HepG2 (cell line): ENCODE data around the gene BRCA1. TPM values are rescaled to one million over a fixed set of nuclear protein-coding genes. Genes with fewer than 3 reads are reported as not detected.
"Not testable (repeated sequence)": the region's sequence is repeated elsewhere in the genome, so short reads cannot be mapped to it uniquely, and the experiment has no call there.

Experiments used
- ATAC-seq: fragments of 200-7000 bp; cut with Tn5 transposase; 3 replicates; pipeline ENCODE4 v1.9.1; 2020; ENCODE audit warnings: mild to moderate bottlenecking, moderate library complexity
- BruUV-seq: library from RNA; stranded (reverse); fragments of 400-500 nt; replicated peaks from 2 replicates; lab custom pipeline; 2021; lab: Mats Ljungman, UMichigan
- CTCF ChIA-PET: fragments of 300-600 bp; formaldehyde crosslinking; extraction: SDS; loops from one replicate; lab custom pipeline; 2021; ENCODE audit warnings: low total read pairs, inconsistent platforms, low intra/inter-chr PET ratio; lab: Yijun Ruan, JAX
- POLR2A ChIA-PET: fragments of 350-600 bp; sonication (Branson Sonifier 250); formaldehyde crosslinking; loops from one replicate; lab custom pipeline; 2020; ENCODE audit warnings: antibody characterized with exemption, inconsistent platforms; lab: Yijun Ruan, JAX
- DNase-seq: peaks from one replicate; pipeline ENCODE4 v3.0.0-alpha.2; 2015; ENCODE audit warnings: low spot score
- FAIRE-seq: peaks from 3 replicates; lab custom pipeline; 2011; peaks lifted over from hg19 to GRCh38; lab: Jason Lieb, UNC
- H2AFZ ChIP-seq: one replicate; pipeline ENCODE4 v1.6.1; 2011; ENCODE audit warnings: low read length, inconsistent platforms
- H3K27ac ChIP-seq: fragments of 300-600 bp; 3 replicates; pipeline ENCODE4 v1.8.0; 2011; ENCODE audit warnings: mixed run types, mild to moderate bottlenecking, mixed read lengths, low read length, inconsistent platforms; ENCODE audit not compliant: insufficient read depth; ENCODE audit errors: extremely low read length
- H3K27me3 ChIP-seq, 2 experiments: fragments of 200-600 bp in 1 of 2; 2 replicates in 1 of 2; 3 replicates in 1 of 2; pipeline versions ENCODE4 v1.6.0 to v1.8.0; 2011; ENCODE audit warnings: low read length in 2 of 2, mild to moderate bottlenecking in 2 of 2, moderate library complexity in 2 of 2, inconsistent platforms in 1 of 2; ENCODE audit not compliant: insufficient read depth in 2 of 2, control insufficient read depth in 1 of 2
- H3K36me3 ChIP-seq, 2 experiments: fragments of 200-600 bp in 1 of 2; replicated peaks in 1 of 2; 2 replicates in 1 of 2; 3 replicates in 1 of 2; pipeline versions ENCODE4 v1.5.1 to v1.8.0; 2011; ENCODE audit warnings: low read length in 2 of 2, inconsistent platforms in 1 of 2; ENCODE audit not compliant: insufficient read depth in 2 of 2, control insufficient read depth in 1 of 2
- H3K4me1 ChIP-seq: 2 replicates; pipeline ENCODE4 v1.5.1; 2012; ENCODE audit warnings: low read length, inconsistent platforms; ENCODE audit not compliant: insufficient read depth
- H3K4me2 ChIP-seq: 2 replicates; pipeline ENCODE4 v1.6.0; 2011; ENCODE audit warnings: low read depth, low read length, inconsistent platforms
- H3K4me3 ChIP-seq, 3 experiments: fragments of 200-600 bp in 1 of 3; sonication (generic), shearing (Covaris generic) in 1 of 3; replicated peaks in 1 of 3; 2 replicates each; pipeline ENCODE4 v1.5.1; 2011 to 2016; ENCODE audit warnings: low read length in 3 of 3, inconsistent platforms in 2 of 3, low read depth in 2 of 3, mild to moderate bottlenecking in 2 of 3, control low read depth in 1 of 3, mixed read lengths in 1 of 3; ENCODE audit not compliant: insufficient read depth in 1 of 3
- H3K79me2 ChIP-seq: one replicate; pipeline ENCODE4 v1.6.1; 2011; ENCODE audit warnings: low read length, inconsistent platforms; ENCODE audit not compliant: insufficient read depth
- H3K9ac ChIP-seq: 2 replicates; pipeline ENCODE4 v1.6.0; 2011; ENCODE audit warnings: mild to moderate bottlenecking, low read depth, low read length, inconsistent platforms; ENCODE audit not compliant: insufficient read depth
- H3K9me3 ChIP-seq: 2 replicates; pipeline ENCODE4 v1.5.1; 2012; ENCODE audit warnings: mild to moderate bottlenecking, low read length
- H4K20me1 ChIP-seq: 2 replicates; pipeline ENCODE4 v1.6.0; 2011; ENCODE audit warnings: inconsistent platforms, mild to moderate bottlenecking, low read length, moderate library complexity; ENCODE audit not compliant: insufficient read depth
- ATF7 ChIP-seq, 2 experiments: fragments of 450-650 bp in 1 of 2; sonication (generic) in 1 of 2; formaldehyde crosslinking in 1 of 2; IDR thresholded peaks; 2 replicates each; pipeline versions ENCODE4 v1.4.0 to v1.6.1; 2016 to 2020; ENCODE audit warnings: antibody characterized with exemption in 1 of 2, mild to moderate bottlenecking in 1 of 2, missing genetic modification reagents in 1 of 2
- PAF1 ChIP-seq: IDR thresholded peaks from 2 replicates; pipeline ENCODE4 v1.6.1; 2016; ENCODE audit warnings: missing genetic modification reagents, missing compliant biosample characterization
- POLR2A ChIP-seq, 2 experiments: IDR thresholded peaks; 2 replicates each; pipeline ENCODE4 v1.6.1; 2011; ENCODE audit warnings: low read depth in 2 of 2, low read length in 2 of 2, mild to moderate bottlenecking in 1 of 2, moderate library complexity in 1 of 2; ENCODE audit not compliant: insufficient read depth in 1 of 2
- POLR2AphosphoS5 ChIP-seq: IDR thresholded peaks from 2 replicates; pipeline ENCODE4 v1.6.1; 2012; ENCODE audit warnings: low read depth, low read length
- POLR2G ChIP-seq: fragments of 200-400 bp; formaldehyde crosslinking; IDR thresholded peaks from 2 replicates; pipeline ENCODE4 v1.6.1; 2018; ENCODE audit warnings: mild to moderate bottlenecking, low read depth, low read length, moderate library complexity
- ZNF24 ChIP-seq: fragments of 450-650 bp; IDR thresholded peaks from 2 replicates; pipeline ENCODE4 v1.6.1; 2017; ENCODE audit warnings: antibody characterized with exemption, mild to moderate bottlenecking
- WGBS: methylation state at CpG from one replicate; pipeline ENCODE4 v1.1.6; 2017; ENCODE audit warnings: low lambda C conversion rate; 5-methylcytosine and 5-hydroxymethylcytosine counted together
- in situ Hi-C: cut with HindIII; loops from 2 replicates; pipeline ENCODE4 v1.10.0; 2017; ENCODE audit warnings: low pct_unique_long_range_greater_than_20kb; ENCODE audit not compliant: extremely low pct_ligation_motif_present
- intact Hi-C: fragments of 100-400 bp; cut with micrococcal nuclease; formaldehyde crosslinking; loops from one replicate; pipeline ENCODE4 v1.10.0; 2022; ENCODE audit not compliant: unreplicated experiment
- polyA plus RNA-seq, 8 experiments: library from polyadenylated mRNA; depleted of rRNA in 3 of 8; stranded (reverse) in 7 of 8; unstranded in 1 of 8; fragments of >200 nt; fragmentation: Illumina TruSeq in 4 of 8; extraction: Trizol in 4 of 8; gene quantifications; 2 replicates each; pipeline versions ENCODE4 v1.2.1 to v1.2.3, GENCODE V29; 2011 to 2016; ENCODE audit warnings: low read depth in 4 of 8, missing spikeins in 1 of 8, mixed read lengths in 1 of 8; ENCODE audit not compliant: insufficient read depth in 1 of 8
- total RNA-seq, 5 experiments: library from RNA; depleted of rRNA; stranded (reverse); fragments of >200 nt; fragmentation: Illumina TruSeq; extraction: Trizol; gene quantifications; 2 replicates each; pipeline ENCODE4 v1.2.3, GENCODE V29; 2016; ENCODE audit warnings: low read depth in 1 of 5
- TF ChIP-seq, protein P1 (sequence below): sonication (generic); formaldehyde crosslinking; IDR thresholded peaks from 2 replicates; pipeline ENCODE4 v1.4.0; 2020; ENCODE audit warnings: mild to moderate bottlenecking, missing genetic modification reagents

The BRCA1 gene
- total and polyA plus RNA-seq, 2 of the 13 experiments (the other 11 are each of a cell fraction or from before 2014, with no cell fraction given): 13.3 to 37.5 TPM

- Histone ChIP-seq H3K9ac (no peak overlapping the region), H3K27me3 (no peaks in the 10 kb centered on the region), H2AFZ (no peak overlapping the region), H3K4me2 (no peak overlapping the region), H3K4me3 (no peak overlapping the region), H4K20me1 (no peaks in the 10 kb centered on the region), H3K9me3 (no peaks in the 10 kb centered on the region), H3K4me1 (peaks cover 3% of the 10 kb centered on the region), H3K27ac (no peak overlapping the region), H3K36me3 (peaks cover 13 to 43% of the 10 kb centered on the region in 2 experiments), H3K79me2 (no peaks in the 10 kb centered on the region)
- TF ChIP-seq POLR2G (peak; percentile 4), ATF7 (IDR thresholded peaks at IDR 0.05) (0 out of 2 replicates have a peak, but pooled peaks have one; percentile 9), ATF7 (CRISPR knock-in tag; IDR thresholded peaks at IDR 0.05) (no peak), POLR2A (IDR thresholded peaks at IDR 0.05; ENCODE audit: insufficient read depth in 1 of 2, low read depth in 2 of 2, low read length in 2 of 2) (peak in 1 of 2 experiments; percentile 16; a peak in 1 of 4 replicates), ZNF24 (no peak)
- intact Hi-C loops (no loop called here), in situ Hi-C loops (no loop called here)
- peak; percentile 26; the same call in 1 of the 3 replicates for ATAC-seq
- DNase-seq: no peak
- no TSS peak for BruUV-seq
- CTCF ChIA-PET: no interaction called here
- POLR2A ChIA-PET: interaction anchor here (1.0 kb wide), 1 partner anchor 71 kb away, joined by 3 read pairs; the partner anchor contains the start of gene TMEM106A
- WGBS: 85% methylated on average over 11 of the region's 11 CpGs
- FAIRE-seq: no peak
These were observed 15.5 kb upstream of the BRCA1 start for GRCh38 chr17:43140396-43141332.

DNA sequence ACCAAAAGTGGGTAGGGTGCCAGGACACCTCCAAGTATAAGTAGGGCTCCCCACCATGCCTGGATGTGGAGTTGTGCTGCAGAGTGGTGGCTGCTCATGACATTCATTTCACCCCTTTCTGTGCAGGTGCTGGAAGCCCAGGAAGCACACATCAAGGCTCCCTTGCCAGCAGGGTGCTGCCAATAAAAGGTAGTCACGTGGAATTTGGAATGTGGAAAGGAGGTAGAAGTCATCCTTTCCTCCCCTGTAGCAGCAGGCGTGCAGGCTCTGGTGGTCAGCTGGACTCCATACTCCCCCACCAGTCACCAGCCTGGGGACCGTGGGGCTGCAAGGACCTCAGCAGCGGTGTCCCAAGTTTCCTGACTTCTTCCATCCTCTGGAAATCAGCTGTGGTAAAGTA, 13.4 kb upstream of the BRCA1 start:
- H3K4me2 ChIP-seq, in situ Hi-C loops, BruUV-seq, FAIRE-seq, H3K27ac ChIP-seq, H3K27me3 ChIP-seq, H4K20me1 ChIP-seq, H3K9me3 ChIP-seq, CTCF ChIA-PET, H3K4me3 ChIP-seq, DNase-seq, H2AFZ ChIP-seq, ATAC-seq, H3K79me2 ChIP-seq, H3K9ac ChIP-seq, intact Hi-C loops: not testable (repeated sequence)
- WGBS: 95% methylated on average over 4 of the region's 4 CpGs
- Histone ChIP-seq H3K4me1 (peaks cover 24% of the 10 kb centered on the region), H3K36me3 (peaks cover 9 to 39% of the 10 kb centered on the region in 2 experiments; a peak in 4 of 5 replicates)
- POLR2A ChIA-PET: interaction anchor here (2.1 kb wide), 1 partner anchor 11 kb away, joined by 9 read pairs; no protein-coding TSS in a partner anchor
- TF ChIP-seq PAF1 (CRISPR knock-in tag): peak; percentile 29; the same call in 1 of the 2 replicates
- TF ChIP-seq POLR2G: peak; percentile 61
- TF ChIP-seq, protein P1, sequence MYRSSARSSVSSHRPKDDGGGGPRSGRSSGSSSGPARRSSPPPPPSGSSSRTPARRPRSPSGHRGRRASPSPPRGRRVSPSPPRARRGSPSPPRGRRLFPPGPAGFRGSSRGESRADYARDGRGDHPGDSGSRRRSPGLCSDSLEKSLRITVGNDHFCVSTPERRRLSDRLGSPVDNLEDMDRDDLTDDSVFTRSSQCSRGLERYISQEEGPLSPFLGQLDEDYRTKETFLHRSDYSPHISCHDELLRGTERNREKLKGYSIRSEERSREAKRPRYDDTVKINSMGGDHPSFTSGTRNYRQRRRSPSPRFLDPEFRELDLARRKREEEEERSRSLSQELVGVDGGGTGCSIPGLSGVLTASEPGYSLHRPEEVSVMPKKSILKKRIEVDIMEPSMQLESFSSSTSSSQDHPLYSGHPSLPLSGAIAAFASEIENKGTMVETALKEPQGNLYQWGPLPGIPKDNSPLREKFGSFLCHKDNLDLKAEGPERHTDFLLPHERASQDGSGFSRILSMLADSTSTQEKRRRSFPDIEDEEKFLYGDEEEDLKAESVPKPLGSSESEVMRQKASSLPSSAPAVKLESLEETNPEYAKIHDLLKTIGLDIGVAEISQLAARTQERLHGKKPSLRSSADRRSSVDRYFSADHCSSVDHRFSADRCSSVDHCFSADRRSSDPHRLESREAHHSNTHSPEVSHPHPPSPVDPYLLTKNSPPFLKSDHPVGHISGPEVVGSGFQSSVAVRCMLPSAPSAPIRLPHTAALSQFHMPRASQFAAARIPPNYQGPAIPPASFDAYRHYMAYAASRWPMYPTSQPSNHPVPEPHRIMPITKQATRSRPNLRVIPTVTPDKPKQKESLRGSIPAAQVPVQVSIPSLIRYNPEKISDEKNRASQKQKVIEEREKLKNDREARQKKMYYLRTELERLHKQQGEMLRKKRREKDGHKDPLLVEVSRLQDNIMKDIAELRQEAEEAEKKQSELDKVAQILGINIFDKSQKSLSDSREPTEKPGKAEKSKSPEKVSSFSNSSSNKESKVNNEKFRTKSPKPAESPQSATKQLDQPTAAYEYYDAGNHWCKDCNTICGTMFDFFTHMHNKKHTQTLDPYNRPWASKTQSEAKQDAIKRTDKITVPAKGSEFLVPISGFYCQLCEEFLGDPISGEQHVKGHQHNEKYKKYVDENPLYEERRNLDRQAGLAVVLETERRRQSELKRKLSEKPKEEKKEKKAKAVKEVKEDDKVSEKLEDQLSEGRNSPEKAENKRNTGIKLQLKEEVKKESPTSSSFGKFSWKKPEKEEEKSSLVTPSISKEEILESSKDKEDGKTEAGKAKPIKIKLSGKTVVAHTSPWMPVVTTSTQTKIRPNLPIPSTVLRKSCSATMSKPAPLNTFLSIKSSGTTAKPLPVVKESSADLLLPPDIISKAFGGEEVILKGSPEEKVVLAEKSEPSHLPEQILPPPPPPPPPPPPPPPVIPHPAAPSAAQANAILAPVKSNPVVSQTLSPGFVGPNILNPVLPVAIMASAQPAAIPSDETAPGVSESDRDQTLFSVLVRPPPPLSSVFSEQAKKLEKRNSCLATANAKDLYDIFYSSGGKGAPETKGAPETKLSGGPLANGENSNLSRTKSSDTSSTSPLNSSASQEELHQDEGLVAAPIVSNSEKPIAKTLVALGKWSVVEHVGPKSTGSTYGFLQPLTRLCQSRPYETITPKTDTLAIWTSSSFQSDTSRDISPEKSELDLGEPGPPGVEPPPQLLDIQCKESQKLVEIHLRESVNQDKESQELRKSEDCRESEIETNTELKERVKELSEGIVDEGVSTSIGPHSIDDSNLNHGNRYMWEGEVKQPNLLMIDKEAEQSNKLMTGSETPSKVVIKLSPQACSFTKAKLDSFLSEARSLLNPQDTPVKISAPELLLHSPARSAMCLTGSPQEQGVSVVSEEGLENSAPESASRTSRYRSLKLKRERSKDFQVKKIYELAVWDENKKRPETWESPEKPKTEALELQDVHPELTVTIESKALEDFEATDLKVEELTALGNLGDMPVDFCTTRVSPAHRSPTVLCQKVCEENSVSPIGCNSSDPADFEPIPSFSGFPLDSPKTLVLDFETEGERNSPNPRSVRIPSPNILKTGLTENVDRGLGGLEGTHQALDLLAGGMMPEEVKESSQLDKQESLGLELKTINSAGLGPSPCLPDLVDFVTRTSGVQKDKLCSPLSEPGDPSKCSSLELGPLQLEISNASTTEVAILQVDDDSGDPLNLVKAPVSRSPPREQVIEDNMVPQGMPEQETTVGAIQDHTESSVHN: 0 out of 2 replicates have a peak, but pooled peaks have one; percentile 39
- 0 out of 2 replicates have a peak, but pooled peaks have one; percentile 41 for TF ChIP-seq POLR2AphosphoS5
